K562 treated with DMSO at 1 percent for 48 hours (cell line): ENCODE results near the gene MAGEE2. TPM values are rescaled to one million over a fixed set of nuclear protein-coding genes. Genes with fewer than 3 reads are reported as not detected.

Experiments
- total RNA-seq: library from RNA; unstranded; fragments of 300-600 nt; gene quantifications from 2 replicates; pipeline ENCODE4 v1.2.3, GENCODE V29; 2022; ENCODE audit warnings: low replicate concordance; ENCODE audit errors: extremely low read depth

Gene MAGEE2, protein sequence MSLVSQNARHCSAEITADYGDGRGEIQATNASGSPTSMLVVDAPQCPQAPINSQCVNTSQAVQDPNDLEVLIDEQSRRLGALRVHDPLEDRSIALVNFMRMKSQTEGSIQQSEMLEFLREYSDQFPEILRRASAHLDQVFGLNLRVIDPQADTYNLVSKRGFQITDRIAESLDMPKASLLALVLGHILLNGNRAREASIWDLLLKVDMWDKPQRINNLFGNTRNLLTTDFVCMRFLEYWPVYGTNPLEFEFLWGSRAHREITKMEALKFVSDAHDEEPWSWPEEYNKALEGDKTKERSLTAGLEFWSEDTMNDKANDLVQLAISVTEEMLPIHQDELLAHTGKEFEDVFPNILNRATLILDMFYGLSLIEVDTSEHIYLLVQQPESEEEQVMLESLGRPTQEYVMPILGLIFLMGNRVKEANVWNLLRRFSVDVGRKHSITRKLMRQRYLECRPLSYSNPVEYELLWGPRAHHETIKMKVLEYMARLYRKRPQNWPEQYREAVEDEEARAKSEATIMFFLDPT
- total RNA-seq, result not detected in 2 replicates

DNA sequence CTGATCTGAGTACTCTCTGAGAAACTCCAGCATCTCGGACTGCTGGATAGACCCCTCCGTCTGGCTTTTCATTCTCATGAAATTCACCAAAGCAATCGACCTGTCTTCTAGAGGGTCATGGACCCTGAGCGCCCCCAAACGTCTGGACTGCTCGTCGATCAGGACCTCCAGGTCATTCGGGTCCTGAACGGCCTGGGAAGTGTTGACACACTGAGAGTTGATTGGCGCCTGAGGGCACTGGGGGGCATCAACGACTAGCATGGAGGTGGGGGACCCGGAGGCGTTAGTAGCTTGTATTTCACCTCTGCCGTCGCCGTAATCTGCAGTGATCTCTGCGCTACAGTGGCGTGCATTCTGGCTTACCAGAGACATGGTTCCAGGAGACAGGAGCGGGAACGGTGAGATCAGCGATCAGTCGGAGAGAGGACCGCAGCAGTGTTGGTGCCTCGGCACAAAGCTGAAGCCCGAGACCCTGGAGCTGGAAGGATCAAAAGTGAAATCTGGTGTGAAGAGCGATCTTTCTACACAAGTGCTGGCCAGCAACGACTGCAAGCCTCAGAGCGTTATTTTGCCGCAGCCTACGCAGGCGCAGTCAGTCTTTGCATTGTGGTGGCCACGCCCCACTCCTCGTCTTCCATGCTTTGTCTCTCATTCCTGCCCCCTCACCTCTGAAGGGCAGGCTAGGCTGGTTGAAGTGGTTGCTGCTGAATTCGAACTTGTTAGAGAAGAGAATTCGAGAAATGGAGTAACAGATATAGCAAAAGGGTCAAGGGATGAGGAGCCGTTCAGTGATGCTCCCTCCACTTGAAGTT, at the start of gene MAGEE2:
Gene MAGEE2 (minus strand): TSS at position 575 of the 812 bp plus-strand sequence. CDS start 203 bp downstream, at position 372.

